Liver (tissue), 9 donors: Measurements from ENCODE around the gene ZNF662. TPM values are rescaled to one million over a fixed set of nuclear protein-coding genes. Genes with fewer than 3 reads are reported as not detected.

Experiments used
- DNase-seq: peaks from one replicate; pipeline ENCODE4 v3.0.0-alpha.2; 2017; ENCODE audit warnings: low spot score
- H3K27ac ChIP-seq, 2 donors: one replicate each; pipeline ENCODE4 v1.7.0; 2013; ENCODE audit warnings: inconsistent platforms in 2 of 2, low read length in 2 of 2, control low read depth in 1 of 2, low read depth in 1 of 2, mild to moderate bottlenecking in 1 of 2
- H3K27me3 ChIP-seq, 4 donors: one replicate each; pipeline versions ENCODE4 v1.6.1 to v1.7.0; 2013; ENCODE audit warnings: low read length in 3 of 4, inconsistent platforms in 1 of 4, mild to moderate bottlenecking in 1 of 4, moderate library complexity in 1 of 4; ENCODE audit not compliant: control insufficient read depth in 4 of 4, insufficient read depth in 4 of 4
- H3K36me3 ChIP-seq, 4 donors: one replicate each; pipeline versions ENCODE4 v1.6.1 to v1.7.0; 2013; ENCODE audit warnings: low read length in 3 of 4, mild to moderate bottlenecking in 3 of 4, low read depth in 1 of 4, moderate library complexity in 1 of 4; ENCODE audit not compliant: control insufficient read depth in 4 of 4, insufficient read depth in 3 of 4
- H3K4me1 ChIP-seq, 4 donors: one replicate each; pipeline versions ENCODE4 v1.6.1 to v1.7.0; 2013; ENCODE audit warnings: low read length in 3 of 4, mild to moderate bottlenecking in 3 of 4, moderate library complexity in 1 of 4; ENCODE audit not compliant: control insufficient read depth in 4 of 4, insufficient read depth in 4 of 4
- H3K4me3 ChIP-seq, 3 donors: one replicate each; pipeline versions ENCODE4 v1.6.1 to v1.7.0; 2013; ENCODE audit warnings: low read length in 3 of 3, control low read depth in 1 of 3, low read depth in 1 of 3, mild to moderate bottlenecking in 1 of 3
- H3K9ac ChIP-seq, 2 donors: one replicate each; pipeline ENCODE4 v1.7.0; 2013; ENCODE audit warnings: low read length in 2 of 2, mild to moderate bottlenecking in 2 of 2, moderate library complexity in 2 of 2, control low read depth in 1 of 2, low read depth in 1 of 2
- H3K9me3 ChIP-seq, 4 donors: one replicate each; pipeline versions ENCODE4 v1.6.1 to v1.7.0; 2013; ENCODE audit warnings: low read length in 3 of 4; ENCODE audit not compliant: control insufficient read depth in 4 of 4
- ATF3 ChIP-seq: IDR thresholded peaks from 2 replicates; pipeline ENCODE4 v1.6.1; 2016; ENCODE audit warnings: antibody characterized with exemption
- CTCF ChIP-seq: fragments of 150-350 bp; IDR thresholded peaks from 2 replicates; pipeline ENCODE4 v1.5.1; 2017; ENCODE audit warnings: improper control_type of control experiment, low read depth, low read length; ENCODE audit not compliant: missing input control
- EGR1 ChIP-seq, 2 donors: IDR thresholded peaks; 2 replicates each; pipeline ENCODE4 v1.6.1; 2016 to 2018; ENCODE audit warnings: antibody characterized with exemption in 2 of 2, low read depth in 2 of 2
- FOXA1 ChIP-seq: IDR thresholded peaks from 2 replicates; pipeline ENCODE4 v1.6.1; 2016; ENCODE audit warnings: antibody characterized with exemption
- FOXA2 ChIP-seq: IDR thresholded peaks from 2 replicates; pipeline ENCODE4 v1.6.1; 2016; ENCODE audit warnings: antibody characterized with exemption
- GABPA ChIP-seq, 2 donors: IDR thresholded peaks in 1 of 2; conservative IDR thresholded peaks in 1 of 2; 2 replicates each; pipeline ENCODE4 v1.6.1; 2016; ENCODE audit warnings: antibody characterized with exemption in 2 of 2, mild to moderate bottlenecking in 1 of 2, moderate library complexity in 1 of 2
- HNF4A ChIP-seq, 2 donors: conservative IDR thresholded peaks; 2 replicates each; pipeline ENCODE4 v1.6.1; 2016; ENCODE audit warnings: antibody characterized with exemption in 2 of 2, mild to moderate bottlenecking in 2 of 2
- HNF4G ChIP-seq: IDR thresholded peaks from 2 replicates; pipeline ENCODE4 v1.6.1; 2016; ENCODE audit warnings: antibody characterized with exemption
- JUND ChIP-seq, 2 donors: IDR thresholded peaks; 2 replicates each; pipeline ENCODE4 v1.6.1; 2016; ENCODE audit warnings: antibody characterized with exemption in 2 of 2
- MAX ChIP-seq: IDR thresholded peaks from 2 replicates; pipeline ENCODE4 v1.6.1; 2016; ENCODE audit warnings: antibody characterized with exemption
- NR2F2 ChIP-seq: IDR thresholded peaks from 2 replicates; pipeline ENCODE4 v1.6.1; 2016; ENCODE audit warnings: antibody characterized with exemption
- RAD21 ChIP-seq, 2 donors: IDR thresholded peaks; 2 replicates each; pipeline ENCODE4 v1.6.1; 2016; ENCODE audit warnings: antibody characterized with exemption in 2 of 2, mild to moderate bottlenecking in 2 of 2
- REST ChIP-seq: IDR thresholded peaks from 2 replicates; pipeline ENCODE4 v1.6.1; 2016; ENCODE audit warnings: antibody characterized with exemption, mild to moderate bottlenecking
- RXRA ChIP-seq, 2 donors: IDR thresholded peaks; 2 replicates each; pipeline ENCODE4 v1.6.1; 2017 to 2018; ENCODE audit warnings: antibody characterized with exemption in 2 of 2, mild to moderate bottlenecking in 1 of 2
- SP1 ChIP-seq: IDR thresholded peaks from 2 replicates; pipeline ENCODE4 v1.6.1; 2018; ENCODE audit warnings: antibody characterized with exemption, mild to moderate bottlenecking
- TAF1 ChIP-seq: conservative IDR thresholded peaks from 2 replicates; pipeline ENCODE4 v1.6.1; 2016; ENCODE audit warnings: antibody characterized with exemption, mild to moderate bottlenecking
- YY1 ChIP-seq: IDR thresholded peaks from 2 replicates; pipeline ENCODE4 v1.6.1; 2016; ENCODE audit warnings: antibody characterized with exemption, mild to moderate bottlenecking
- ZBTB33 ChIP-seq: IDR thresholded peaks from 2 replicates; pipeline ENCODE4 v1.6.1; 2016; ENCODE audit warnings: antibody characterized with exemption
- WGBS: extraction: QIAGEN DNeasy Blood & Tissue Kit; methylation state at CpG from one replicate; pipeline ENCODE4 v1.1.7; 2013; 5-methylcytosine and 5-hydroxymethylcytosine counted together
- polyA plus RNA-seq, 2 donors: library from polyadenylated mRNA; stranded (reverse) in 1 of 2; unstranded in 1 of 2; fragments of 200-250 nt in 1 of 2; fragments of >200 nt in 1 of 2; fragmentation: Nextera tagmentation in 1 of 2; extraction: Ambion mirVana in 1 of 2; gene quantifications; one replicate each; pipeline versions ENCODE4 v1.2.1 to v1.2.3, GENCODE V29; 2013 to 2015
- total RNA-seq, 2 donors: library from RNA; depleted of rRNA; stranded (reverse); fragments of >200 nt; gene quantifications; one replicate each; pipeline ENCODE4 v1.2.3, GENCODE V29; 2014
- donor health status: healthy.
- donor health status: healthy.
- donor health status: healthy.
- donor health status: healthy.
- donor health status: healthy.

The ZNF662 gene
- total and polyA plus RNA-seq, 4 donors = 2.2 to 3.9 (median 2.6) TPM

- TF ChIP-seq CTCF = no peak
- no peak for TF ChIP-seq ATF3
- no peak for TF ChIP-seq RAD21 (IDR thresholded peaks at IDR 0.05)
- TF ChIP-seq YY1 = no peak
- no peak for TF ChIP-seq ZBTB33
Observed at GRCh38 chr3:42901073-42901415, 4.9 kb upstream of the ZNF662 start (continued).

GRCh38 chr3:42902257-42902656, 3.7 kb upstream of the ZNF662 start:
- no peak overlapping the region for H3K4me3 ChIP-seq
- no peaks in the 10 kb centered on the region for H3K27me3 ChIP-seq
- no peak for TF ChIP-seq REST
- no peak for TF ChIP-seq GABPA (IDR thresholded peaks at IDR 0.05 in 1 of 2, conservative IDR thresholded peaks at IDR 0.05 in 1 of 2)
- TF ChIP-seq RAD21 (IDR thresholded peaks at IDR 0.05) = no peak
- TF ChIP-seq NR2F2 = no peak
- no peak for TF ChIP-seq MAX
- TF ChIP-seq HNF4A (conservative IDR thresholded peaks at IDR 0.05) = no peak
- TF ChIP-seq SP1 = no peak
- no peak for TF ChIP-seq FOXA2
- TF ChIP-seq CTCF = no peak
- no peak for TF ChIP-seq ZBTB33
- TF ChIP-seq YY1 = no peak
- TF ChIP-seq HNF4G = no peak
- TF ChIP-seq FOXA1 = no peak
- no peak for TF ChIP-seq RXRA (IDR thresholded peaks at IDR 0.05)
- TF ChIP-seq JUND (IDR thresholded peaks at IDR 0.05) = no peak
- TF ChIP-seq ATF3 = no peak
- TF ChIP-seq TAF1 = no peak
- no peak for TF ChIP-seq EGR1 (IDR thresholded peaks at IDR 0.05; ENCODE audit: low read depth in 2 of 2)
- H3K4me1 ChIP-seq = peaks cover 2 to 17% (median 6%) of the 10 kb centered on the region in 4 donors
- H3K9me3 ChIP-seq = no peaks in the 10 kb centered on the region
- WGBS = 71% methylated on average over 2 of the region's 2 CpGs
- no peaks in the 10 kb centered on the region for H3K36me3 ChIP-seq
- H3K27ac ChIP-seq = no peak overlapping the region
- H3K9ac ChIP-seq = no peak overlapping the region
- DNase-seq = no peak
